Heart left ventricle (tissue), 16 donors: ENCODE data around the gene SPTBN4. TPM values are rescaled to one million over a fixed set of nuclear protein-coding genes. Genes with fewer than 3 reads are reported as not detected.
A peak's percentile ranks its signal among the peaks of the same experiment; 100 is the strongest.

Experiments used
- ATAC-seq, 4 donors: fragments of 200-7000 bp; cut with Tn5 transposase; one replicate each; pipeline ENCODE4 v1.9.1; 2020 to 2022; ENCODE audit warnings: moderate library complexity in 4 of 4, mild to moderate bottlenecking in 3 of 4, moderate number of reproducible peaks in 1 of 4
- DNase-seq, 5 donors: peaks; one replicate each; pipeline ENCODE4 v3.0.0-alpha.2; 2020
- H3K27ac ChIP-seq, 12 donors: fragments of 200-600 bp; sonication (generic) in 4 of 12; one replicate each; pipeline versions ENCODE4 v1.5.0 to v1.8.0; 2016 to 2022; ENCODE audit warnings: mild to moderate bottlenecking in 2 of 12
- H3K27me3 ChIP-seq, 9 donors: fragments of 200-600 bp; sonication (generic) in 2 of 9; one replicate each; pipeline versions ENCODE4 v1.5.1 to v1.8.0; 2016 to 2022; ENCODE audit warnings: mild to moderate bottlenecking in 3 of 9
- H3K36me3 ChIP-seq, 9 donors: fragments of 200-600 bp; sonication (generic) in 2 of 9; one replicate each; pipeline versions ENCODE4 v1.5.0 to v1.8.0; 2018 to 2022; ENCODE audit warnings: mild to moderate bottlenecking in 2 of 9
- H3K4me1 ChIP-seq, 12 donors: fragments of 200-600 bp; sonication (generic) in 4 of 12; one replicate each; pipeline versions ENCODE4 v1.5.0 to v1.8.0; 2016 to 2022; ENCODE audit warnings: mild to moderate bottlenecking in 3 of 12
- H3K4me3 ChIP-seq, 12 donors: fragments of 200-600 bp; sonication (generic) in 4 of 12; one replicate each; pipeline versions ENCODE4 v1.5.0 to v1.8.0; 2017 to 2022; ENCODE audit warnings: mild to moderate bottlenecking in 9 of 12, moderate library complexity in 4 of 12
- H3K9me3 ChIP-seq, 12 donors: fragments of 200-600 bp; sonication (generic) in 4 of 12; one replicate each; pipeline versions ENCODE4 v1.5.0 to v1.8.0; 2016 to 2022; ENCODE audit warnings: mild to moderate bottlenecking in 1 of 12
- POLR2A ChIP-seq, 2 donors: fragments of 450-650 bp; IDR thresholded peaks; one replicate each; pipeline ENCODE4 v1.6.1; 2017; ENCODE audit warnings: antibody characterized with exemption in 2 of 2, mild to moderate bottlenecking in 2 of 2, moderate library complexity in 2 of 2
- WGBS, 4 donors: extraction: QIAGEN DNeasy Blood & Tissue Kit in 2 of 4; methylation state at CpG; one replicate each; pipeline versions ENCODE4 v1.1.5 to v1.1.7; 2013 to 2018; 5-methylcytosine and 5-hydroxymethylcytosine counted together
- intact Hi-C, 10 donors: fragments of 100-400 bp; cut with DNase I; formaldehyde crosslinking; loops; one replicate each; pipeline versions ENCODE4 v1.11.1 to v1.14.2; 2022
- polyA plus RNA-seq, 2 donors: library from polyadenylated mRNA; stranded (reverse); fragments of 200-250 nt; gene quantifications; one replicate each; pipeline ENCODE4 v1.2.3, GENCODE V29; 2013
- total RNA-seq, 9 donors: library from RNA; depleted of rRNA in 2 of 9; stranded (reverse); fragments of >200 nt in 2 of 9; fragmentation: NEBNext Ultra II Directional in 3 of 9; extraction: Animal tissue kit (Norgen Biotek cat#: 25700) in 3 of 9; gene quantifications; one replicate each; pipeline versions ENCODE4 v1.1.0 to v1.2.4, GENCODE V29; 2016 to 2023
- TF ChIP-seq, protein P1 (sequence below), 12 donors: fragments of 200-600 bp; sonication (generic) in 4 of 12; IDR thresholded peaks; one replicate each; pipeline versions ENCODE4 v1.5.0 to v1.8.0; 2018 to 2022; ENCODE audit warnings: antibody characterized with exemption in 12 of 12, mild to moderate bottlenecking in 5 of 12
- donor health status: ischemic (EF 13 %, LVEDD 7.1; RV severe dilation, severe dysfunction).
- donor health status: healthy with polysubstance abuse.
- donor health status: DM: no; HTN: yes; CAD: no.
- donor health status: DM: no; HTN: no; CAD: no.
- donor health status: ischemic (EF 25% LVEDD 6.9; RV normal size, moderate dysfunction).
- donor health status: ischemic (EF 25% LVEDD 5.7; RV mildly dilated, moderate dysfunction).
- donor health status: healthy.
- donor health status: DM: yes; HTN: yes; CAD: no.
- donor health status: ischemic (EF 35%, LVEDD 5.7; RV mildly dilated, moderate dysfunction).
- donor health status: nonischemic (EF 11% LVEDD 7.7; RV severe dilation, severe dysfunction).
- donor health status: DM: yes; HTN: yes; CAD: no.
- donor health status: PGD.
- donor health status: ischemic (EF 29% LVEDD 5.4; RV normal size, mild dysfunction).
- donor health status: nonischemic (EF 23%, LVEDD 6.1; RV moderate dilation, normal function).

SPTBN4 gene
- total and polyA plus RNA-seq, 11 donors, result 1.9 to 8.7 (median 4.2) TPM

DNA sequence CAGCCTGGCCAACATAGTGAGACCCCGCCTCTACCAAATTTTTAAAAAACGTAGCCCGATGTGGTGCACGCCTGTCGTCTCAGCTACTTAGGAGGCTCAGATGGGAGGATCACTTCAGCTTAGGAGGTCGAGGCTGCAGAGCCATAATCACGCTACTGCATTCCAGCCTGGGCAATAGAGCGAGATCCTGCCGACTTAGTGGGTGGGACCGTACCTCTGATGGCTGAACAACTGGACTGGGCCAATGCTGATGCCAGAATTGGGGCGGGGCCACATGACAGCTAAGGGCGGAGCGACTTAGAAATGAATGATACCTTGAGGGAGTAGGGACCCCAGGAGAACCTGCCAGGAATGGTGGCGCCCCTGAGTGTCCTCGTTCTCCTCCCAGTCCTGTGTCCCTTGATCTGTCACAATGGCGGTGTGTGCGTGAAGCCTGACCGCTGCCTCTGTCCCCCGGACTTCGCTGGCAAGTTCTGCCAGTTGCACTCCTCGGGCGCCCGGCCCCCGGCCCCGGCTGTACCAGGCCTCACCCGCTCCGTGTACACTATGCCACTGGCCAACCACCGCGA is 137.9 kb downstream of the SPTBN4 start:
- DNase-seq (peak in 2 of 5 donors; percentile 33 to 45), ATAC-seq (no peak)
- intact Hi-C loops, result loop anchor here in 6 of 10 donors (2.0 to 10.0 kb wide), 7 partner anchors 30 to 320 kb away; partner anchors contain the start of genes BLVRB (in 3 of the 6), SPTBN4 (in 3 of the 6) and AKT2 (in 2 of the 6)
- peaks cover 0 to 80% (median 62%) of the 10 kb centered on the region in 12 donors for H3K4me1 ChIP-seq
- H3K27me3 ChIP-seq, result peaks cover 0 to 21% (median 0%) of the 10 kb centered on the region in 9 donors
- TF ChIP-seq POLR2A (IDR thresholded peaks at IDR 0.05), result no peak
- TF ChIP-seq, protein P1, sequence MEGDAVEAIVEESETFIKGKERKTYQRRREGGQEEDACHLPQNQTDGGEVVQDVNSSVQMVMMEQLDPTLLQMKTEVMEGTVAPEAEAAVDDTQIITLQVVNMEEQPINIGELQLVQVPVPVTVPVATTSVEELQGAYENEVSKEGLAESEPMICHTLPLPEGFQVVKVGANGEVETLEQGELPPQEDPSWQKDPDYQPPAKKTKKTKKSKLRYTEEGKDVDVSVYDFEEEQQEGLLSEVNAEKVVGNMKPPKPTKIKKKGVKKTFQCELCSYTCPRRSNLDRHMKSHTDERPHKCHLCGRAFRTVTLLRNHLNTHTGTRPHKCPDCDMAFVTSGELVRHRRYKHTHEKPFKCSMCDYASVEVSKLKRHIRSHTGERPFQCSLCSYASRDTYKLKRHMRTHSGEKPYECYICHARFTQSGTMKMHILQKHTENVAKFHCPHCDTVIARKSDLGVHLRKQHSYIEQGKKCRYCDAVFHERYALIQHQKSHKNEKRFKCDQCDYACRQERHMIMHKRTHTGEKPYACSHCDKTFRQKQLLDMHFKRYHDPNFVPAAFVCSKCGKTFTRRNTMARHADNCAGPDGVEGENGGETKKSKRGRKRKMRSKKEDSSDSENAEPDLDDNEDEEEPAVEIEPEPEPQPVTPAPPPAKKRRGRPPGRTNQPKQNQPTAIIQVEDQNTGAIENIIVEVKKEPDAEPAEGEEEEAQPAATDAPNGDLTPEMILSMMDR (IDR thresholded peaks at IDR 0.05), result no peak
- peak overlapping the region; percentile 61 to 97 (median 86) for H3K27ac ChIP-seq
- H3K9me3 ChIP-seq, result no peaks in the 10 kb centered on the region
- H3K4me3 ChIP-seq, result peak overlapping the region in 11 of 12 donors; percentile 36 to 96 (median 69)
- 29 to 41% (median 32%) methylated on average over 19 to 29 of the region's 29 CpGs for WGBS, 4 donors
- H3K36me3 ChIP-seq, result no peaks in the 10 kb centered on the region

GRCh38 chr19:40605216-40605971 is 138.6 kb downstream of the SPTBN4 start:
- peak; percentile 65 to 86 (median 78) for DNase-seq
- Histone ChIP-seq H3K36me3 (peaks cover 0 to 3% (median 0%) of the 10 kb centered on the region in 9 donors), H3K27me3 (peaks cover 0 to 15% (median 0%) of the 10 kb centered on the region in 9 donors), H3K4me1 (peaks cover 0 to 78% (median 61%) of the 10 kb centered on the region in 12 donors), H3K27ac (peak overlapping the region; percentile 61 to 95 (median 80)), H3K9me3 (no peaks in the 10 kb centered on the region), H3K4me3 (peak overlapping the region; percentile 8 to 96 (median 56))
- 5 to 10% (median 8%) methylated on average over 24 to 71 of the region's 71 CpGs for WGBS, 4 donors
- ATAC-seq, result peak in 3 of 4 donors; percentile 0 to 11 (median 7)
- peak in 1 of 2 donors; percentile 46 for TF ChIP-seq POLR2A (IDR thresholded peaks at IDR 0.05)
- TF ChIP-seq, protein P1 (IDR thresholded peaks at IDR 0.05), result peak in 6 of 12 donors; percentile 26 to 53 (median 38)
- intact Hi-C loops, result loop anchor here in 5 of 10 donors (2.0 to 10.0 kb wide), 3 partner anchors 29 to 321 kb away; partner anchors contain the start of genes AKT2 (in 1 of the 5), BLVRB (in 1 of the 5) and SPTBN4 (in 1 of the 5)

GRCh38 chr19:40607311-40608239 is 140.8 kb downstream of the SPTBN4 start:
- no peaks in the 10 kb centered on the region for H3K9me3 ChIP-seq
- peaks cover 0 to 22% (median 0%) of the 10 kb centered on the region in 9 donors for H3K36me3 ChIP-seq
- no peak for TF ChIP-seq POLR2A (IDR thresholded peaks at IDR 0.05)
- TF ChIP-seq, protein P1 (IDR thresholded peaks at IDR 0.05), result no peak
- H3K4me1 ChIP-seq, result peaks cover 0 to 73% (median 57%) of the 10 kb centered on the region in 12 donors
- DNase-seq (peak in 2 of 5 donors; percentile 31 to 51), ATAC-seq (no peak)
- 57 to 69% (median 60%) methylated on average over 26 to 31 of the region's 31 CpGs for WGBS, 4 donors
- H3K4me3 ChIP-seq, result no peak overlapping the region
- H3K27ac ChIP-seq, result peak overlapping the region in 2 of 12 donors; percentile 3 to 9
- H3K27me3 ChIP-seq, result no peaks in the 10 kb centered on the region
- intact Hi-C loops, result loop anchor here in 2 of 10 donors (10.0 kb wide), 2 partner anchors 143 to 323 kb away; partner anchors contain the start of genes AKT2 (in 1 of the 2), BLVRB (in 1 of the 2) and SPTBN4 (in 1 of the 2)
